GM21390 (cell line): Measurements from ENCODE around the gene DCLRE1A.

Source experiments
- ATAC-seq: cut with Tn5 transposase; IDR thresholded peaks from one replicate; pipeline ENCODE4 v1.9.1; 2021; ENCODE audit not compliant: unreplicated experiment

The DCLRE1A gene

GRCh38 chr10:113801569-113801968, 52.3 kb downstream of the DCLRE1A start:
- no peak for ATAC-seq

- ATAC-seq, result no peak
Observed at GRCh38 chr10:113791691-113792090, 62.2 kb downstream of the DCLRE1A start.

- peak; percentile 72 for ATAC-seq
Observed at GRCh38 chr10:113788604-113789083, 65.2 kb downstream of the DCLRE1A start.
